Astrocyte of the spinal cord (primary cell): ENCODE data around the gene INSRR.
A peak's percentile ranks its signal among the peaks of the same experiment; 100 is the strongest.

Source experiments
- DNase-seq: peaks from one replicate; pipeline ENCODE4 v3.0.0; 2011; ENCODE audit warnings: low read depth, low spot score
- H3K4me3 ChIP-seq: 2 replicates; pipeline ENCODE4 v1.5.1; 2011; ENCODE audit warnings: low read depth, mild to moderate bottlenecking, low read length, moderate library complexity
- in situ Hi-C: cut with HindIII; loops from 2 replicates; pipeline ENCODE4 v1.10.0; 2017; ENCODE audit warnings: low sequenced_read_pairs
- TF ChIP-seq, protein P1 (sequence below): IDR thresholded peaks from 2 replicates; pipeline ENCODE4 v1.5.1; 2012; ENCODE audit warnings: low read depth, mild to moderate bottlenecking, low read length, inconsistent platforms

Gene INSRR

DNA sequence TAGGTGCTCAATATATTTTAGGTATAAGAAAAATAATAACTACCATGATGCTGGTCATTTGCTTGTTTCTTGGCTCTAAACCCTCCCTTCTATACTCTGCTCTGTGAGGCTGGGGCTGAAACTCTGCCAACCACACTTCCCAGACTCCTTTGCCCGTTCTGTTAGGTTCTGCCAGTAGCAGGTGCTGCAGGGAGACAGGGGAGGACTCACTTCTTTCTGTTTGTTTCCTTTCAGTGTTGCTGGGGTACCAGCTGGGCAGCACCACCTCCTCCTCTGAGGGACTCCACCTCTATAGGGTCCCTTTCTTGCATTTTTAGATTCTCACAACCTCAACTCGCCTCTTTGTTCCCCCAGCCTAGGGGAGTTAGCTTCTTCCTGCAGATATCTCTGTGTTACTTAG lies 25.3 kb downstream of the INSRR start:
- DNase-seq, result no peak
- TF ChIP-seq, protein P1, sequence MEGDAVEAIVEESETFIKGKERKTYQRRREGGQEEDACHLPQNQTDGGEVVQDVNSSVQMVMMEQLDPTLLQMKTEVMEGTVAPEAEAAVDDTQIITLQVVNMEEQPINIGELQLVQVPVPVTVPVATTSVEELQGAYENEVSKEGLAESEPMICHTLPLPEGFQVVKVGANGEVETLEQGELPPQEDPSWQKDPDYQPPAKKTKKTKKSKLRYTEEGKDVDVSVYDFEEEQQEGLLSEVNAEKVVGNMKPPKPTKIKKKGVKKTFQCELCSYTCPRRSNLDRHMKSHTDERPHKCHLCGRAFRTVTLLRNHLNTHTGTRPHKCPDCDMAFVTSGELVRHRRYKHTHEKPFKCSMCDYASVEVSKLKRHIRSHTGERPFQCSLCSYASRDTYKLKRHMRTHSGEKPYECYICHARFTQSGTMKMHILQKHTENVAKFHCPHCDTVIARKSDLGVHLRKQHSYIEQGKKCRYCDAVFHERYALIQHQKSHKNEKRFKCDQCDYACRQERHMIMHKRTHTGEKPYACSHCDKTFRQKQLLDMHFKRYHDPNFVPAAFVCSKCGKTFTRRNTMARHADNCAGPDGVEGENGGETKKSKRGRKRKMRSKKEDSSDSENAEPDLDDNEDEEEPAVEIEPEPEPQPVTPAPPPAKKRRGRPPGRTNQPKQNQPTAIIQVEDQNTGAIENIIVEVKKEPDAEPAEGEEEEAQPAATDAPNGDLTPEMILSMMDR, result no peak

DNA sequence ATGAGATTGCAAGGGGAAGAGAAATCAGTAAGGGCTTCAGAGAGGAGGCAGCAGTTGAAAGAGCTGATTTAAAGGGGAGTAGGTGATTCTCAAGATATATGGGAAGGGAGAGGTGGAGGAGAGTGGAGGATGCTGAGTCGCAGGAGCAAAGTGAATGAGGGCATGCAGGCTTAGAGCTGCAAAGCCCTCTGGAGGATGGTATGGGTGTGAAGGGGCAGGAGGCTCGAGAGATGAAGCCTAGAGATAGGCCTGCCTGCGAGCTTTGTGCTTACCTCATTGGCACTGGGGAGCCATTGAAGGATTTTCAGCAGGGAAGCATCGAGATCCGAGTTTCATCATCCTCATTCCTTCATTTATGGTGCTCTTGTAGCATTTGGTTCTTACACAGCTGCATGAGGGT lies 26.5 kb downstream of the INSRR start:
- TF ChIP-seq, protein P1, result peak; percentile 8

More for the DNA sequence above, 25.3 kb downstream of the INSRR start:
- no peak overlapping the region for H3K4me3 ChIP-seq
- in situ Hi-C loops, result no loop called here

DNA sequence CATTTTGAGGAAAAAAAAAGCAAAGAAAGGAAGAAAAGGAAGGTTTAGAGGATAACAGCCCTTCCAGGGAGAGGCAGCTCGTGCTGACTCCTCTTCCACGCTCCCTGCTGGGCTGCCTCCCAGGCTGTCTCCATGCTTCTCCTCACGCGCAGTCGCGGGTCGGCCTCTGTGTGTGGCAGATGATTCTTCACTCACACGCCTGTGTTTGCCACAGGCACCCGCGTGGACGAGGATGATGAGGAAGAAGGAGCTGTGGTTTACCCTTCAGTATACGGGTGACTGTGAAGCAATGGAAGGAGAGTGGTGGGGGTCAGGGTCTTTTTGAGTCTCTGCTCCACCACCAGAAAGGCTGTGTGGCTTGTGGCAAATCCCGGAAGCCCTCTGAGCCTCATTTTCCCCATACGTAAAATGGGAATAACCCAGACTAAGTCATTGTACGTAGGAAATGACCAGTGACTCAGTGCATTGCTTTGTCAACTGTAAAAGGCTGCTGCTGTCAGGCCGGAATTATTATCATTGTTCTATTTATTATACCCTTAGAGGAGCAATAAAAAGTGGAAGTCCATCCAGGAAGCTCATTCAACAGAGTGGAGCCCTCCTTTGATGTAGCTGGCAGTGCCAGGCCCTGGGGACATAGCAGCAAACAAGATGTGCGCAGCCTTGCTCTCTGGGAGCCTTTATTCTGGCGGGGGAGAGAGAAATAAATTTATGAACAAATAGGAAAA lies 30.4 kb downstream of the INSRR start:
- no peak for DNase-seq
- in situ Hi-C loops, result no loop called here
- TF ChIP-seq, protein P1, result no peak

More for the DNA sequence above, 26.5 kb downstream of the INSRR start:
- no peak overlapping the region for H3K4me3 ChIP-seq
- in situ Hi-C loops, result no loop called here
- no peak for DNase-seq

DNA sequence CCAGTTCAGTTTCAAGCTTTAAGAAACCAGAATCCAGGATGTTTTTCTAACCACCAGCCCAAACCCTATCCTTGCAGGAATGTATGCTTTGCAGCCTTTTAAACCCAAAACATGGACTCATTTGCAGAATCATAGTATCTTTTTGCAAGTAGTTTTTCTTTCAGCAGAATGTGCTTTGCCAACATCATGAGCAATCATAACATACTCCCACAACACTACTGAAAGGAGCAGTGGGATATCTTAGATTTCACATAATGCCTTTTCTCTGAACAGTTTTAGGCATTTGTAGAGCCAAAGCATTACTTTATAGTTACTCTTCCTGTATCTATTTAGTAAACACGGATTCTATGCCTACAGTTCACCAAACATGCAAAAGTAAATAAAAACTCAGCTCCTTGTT lies 32.3 kb downstream of the INSRR start:
- in situ Hi-C loops, result no loop called here
- H3K4me3 ChIP-seq, result no peak overlapping the region
- TF ChIP-seq, protein P1, result no peak
- DNase-seq, result no peak

More for the DNA sequence above, 30.4 kb downstream of the INSRR start:
- no peak overlapping the region for H3K4me3 ChIP-seq

DNA sequence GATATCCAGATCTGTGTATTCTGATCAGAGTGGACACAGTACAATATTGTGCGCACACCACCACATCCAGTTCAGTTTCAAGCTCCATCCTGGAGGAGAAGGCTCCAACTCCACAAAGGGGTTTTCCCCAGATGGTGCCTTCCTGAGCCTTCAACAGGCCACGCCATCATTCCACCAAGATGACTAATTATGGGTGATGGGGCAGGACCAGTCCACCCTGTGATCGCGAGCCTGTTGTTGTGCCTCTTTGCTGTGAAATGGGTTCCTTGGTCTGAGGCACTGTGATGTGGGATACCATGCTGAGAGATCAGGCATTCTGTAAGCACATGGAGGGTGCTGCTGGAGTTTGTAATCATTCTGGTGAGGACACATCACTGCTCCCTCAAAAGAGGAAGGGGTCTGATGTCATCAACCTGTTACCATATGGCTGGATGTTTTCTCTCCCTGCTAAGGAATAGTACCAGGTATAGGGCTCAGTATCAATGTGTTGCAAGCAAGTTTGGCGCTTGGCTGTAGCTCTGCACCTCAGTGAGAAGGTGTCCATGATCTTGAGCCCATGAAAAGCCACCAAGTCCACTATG lies 35.6 kb downstream of the INSRR start:
- H3K4me3 ChIP-seq, result no peak overlapping the region
- TF ChIP-seq, protein P1, result no peak
- in situ Hi-C loops, result no loop called here
- DNase-seq, result no peak

DNA sequence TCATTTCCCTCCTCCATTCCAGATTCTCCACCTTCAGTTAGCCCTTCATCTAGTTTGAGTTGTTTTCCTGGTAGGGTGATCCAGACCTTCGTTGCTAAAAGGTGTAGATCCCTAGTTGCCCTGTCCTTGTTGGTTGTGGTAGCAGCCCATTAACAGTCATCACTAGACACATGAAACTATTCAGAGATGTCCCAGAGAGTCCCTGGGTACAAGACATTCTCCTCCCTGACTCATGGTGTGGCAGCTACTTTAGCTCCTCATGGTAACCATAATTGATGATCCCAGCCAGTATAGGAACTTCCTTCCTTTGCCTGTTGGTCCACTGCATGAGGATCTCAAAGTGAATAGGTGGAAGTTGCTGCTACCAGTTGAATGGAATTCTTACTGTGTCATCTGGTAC lies 36.2 kb downstream of the INSRR start:
- in situ Hi-C loops, result no loop called here
- H3K4me3 ChIP-seq, result no peak overlapping the region
- no peak for DNase-seq
- TF ChIP-seq, protein P1, result no peak
